Naive thymus-derived CD4-positive, alpha-beta T cell (primary cell): ENCODE results near the gene TRIM52. TPM values are rescaled to one million over a fixed set of nuclear protein-coding genes. Genes with fewer than 3 reads are reported as not detected.
A peak's percentile ranks its signal among the peaks of the same experiment; 100 is the strongest.
"Not testable (repeated sequence)": the region's sequence is repeated elsewhere in the genome, so short reads cannot be mapped to it uniquely, and the experiment has no call there.

Source experiments
- ATAC-seq: fragments of 150-1000 bp; cut with Tn5 transposase; 2 replicates; pipeline ENCODE4 v1.10.0; 2021; ENCODE audit warnings: mild to moderate bottlenecking, moderate library complexity
- CTCF ChIA-PET: fragments of 350-600 bp; sonication (Branson Sonifier 250); formaldehyde crosslinking; loops from one replicate; lab custom pipeline; 2021; ENCODE audit warnings: antibody characterized with exemption; lab: Charles Lee
- POLR2A ChIA-PET: fragments of 350-600 bp; sonication (Branson Sonifier 250); formaldehyde crosslinking; loops from one replicate; lab custom pipeline; 2021; ENCODE audit warnings: antibody characterized with exemption, inconsistent platforms; lab: Charles Lee
- DNase-seq, 9 donors: peaks; one replicate each; pipeline versions ENCODE4 v3.0.0 to v3.0.0-alpha.2; 2020 to 2022; ENCODE audit warnings: mixed read lengths in 1 of 9
- H3K27ac ChIP-seq: one replicate; pipeline ENCODE4 v1.7.0; 2013; ENCODE audit warnings: mild to moderate bottlenecking, low read depth, low read length, moderate library complexity
- H3K27me3 ChIP-seq, 2 donors: one replicate each; pipeline ENCODE4 v1.7.0; 2013; ENCODE audit warnings: low read length in 2 of 2, mild to moderate bottlenecking in 2 of 2, moderate library complexity in 2 of 2; ENCODE audit not compliant: control insufficient read depth in 2 of 2, insufficient read depth in 2 of 2
- H3K36me3 ChIP-seq, 3 experiments: 1 replicate in 2 of 3; 2 replicates in 1 of 3; pipeline ENCODE4 v1.7.0; 2013; ENCODE audit warnings: low read length in 3 of 3, mild to moderate bottlenecking in 3 of 3, moderate library complexity in 1 of 3; ENCODE audit not compliant: insufficient read depth in 3 of 3, control insufficient read depth in 2 of 3
- H3K4me1 ChIP-seq, 2 donors: one replicate each; pipeline ENCODE4 v1.7.0; 2013; ENCODE audit warnings: low read length in 2 of 2, mild to moderate bottlenecking in 2 of 2, moderate library complexity in 1 of 2; ENCODE audit not compliant: control insufficient read depth in 2 of 2, insufficient read depth in 2 of 2
- H3K4me3 ChIP-seq: 2 replicates; pipeline ENCODE4 v1.7.0; 2013; ENCODE audit warnings: mild to moderate bottlenecking, low read length
- H3K9me3 ChIP-seq, 3 experiments: 1 replicate in 2 of 3; 2 replicates in 1 of 3; pipeline ENCODE4 v1.7.0; 2013; ENCODE audit warnings: low read length in 3 of 3; ENCODE audit not compliant: control insufficient read depth in 2 of 3
- H3K27ac Mint-ChIP-seq, 9 donors: one replicate each; pipeline ENCODE4 v1.8.0; 2020 to 2022; ENCODE audit warnings: mixed read lengths in 9 of 9, mild to moderate bottlenecking in 8 of 9, moderate library complexity in 5 of 9, inconsistent platforms in 2 of 9
- H3K27me3 Mint-ChIP-seq, 5 donors: one replicate each; pipeline ENCODE4 v1.8.0; 2021 to 2022; ENCODE audit warnings: mixed read lengths in 5 of 5, mild to moderate bottlenecking in 1 of 5
- H3K36me3 Mint-ChIP-seq, 5 donors: one replicate each; pipeline ENCODE4 v1.8.0; 2020 to 2022; ENCODE audit warnings: mixed read lengths in 5 of 5, mild to moderate bottlenecking in 3 of 5, inconsistent platforms in 1 of 5
- H3K4me1 Mint-ChIP-seq, 7 donors: one replicate each; pipeline ENCODE4 v1.8.0; 2020 to 2022; ENCODE audit warnings: mixed read lengths in 7 of 7, mild to moderate bottlenecking in 3 of 7, inconsistent platforms in 1 of 7
- H3K4me3 Mint-ChIP-seq, 10 donors: one replicate each; pipeline ENCODE4 v1.8.0; 2020 to 2022; ENCODE audit warnings: mild to moderate bottlenecking in 10 of 10, mixed read lengths in 10 of 10, moderate library complexity in 6 of 10, inconsistent platforms in 2 of 10
- H3K9me3 Mint-ChIP-seq, 11 donors: one replicate each; pipeline ENCODE4 v1.8.0; 2020 to 2022; ENCODE audit warnings: mixed read lengths in 11 of 11, mild to moderate bottlenecking in 4 of 11, inconsistent platforms in 1 of 11, moderate library complexity in 1 of 11
- intact Hi-C, 2 donors: fragments of 100-400 bp; cut with micrococcal nuclease; formaldehyde crosslinking; loops; one replicate each; pipeline ENCODE4 v1.15.1; 2023
- polyA plus RNA-seq, 2 donors: library from polyadenylated mRNA; unstranded; fragments of 300-500 nt; fragmentation: Illumina TruSeq; gene quantifications; one replicate each; pipeline ENCODE4 v1.2.3, GENCODE V29; 2021
- total RNA-seq, 6 experiments: library from RNA in 5 of 6; stranded (reverse) in 5 of 6; gene quantifications; 1 replicate in 5 of 6; 2 replicates in 1 of 6; pipeline ENCODE4 v1.2.3 and lab custom pipeline; 2021 to 2026

The TRIM52 gene
- total and polyA plus RNA-seq, 7 experiments from 2014 or later, result 31.4 to 71.6 (median 39.2) TPM

GRCh38 chr5:181217111-181217802, 43.7 kb downstream of the TRIM52 start:
- ATAC-seq (peak; percentile 34), DNase-seq (peak; percentile 35 to 73 (median 63))
- Mint-ChIP-seq H3K27ac (peak overlapping the region; percentile 89 to 100 (median 96)), H3K27me3 (peaks cover 0 to 12% (median 0%) of the 10 kb centered on the region in 5 donors), H3K36me3 (peaks cover 0 to 14% (median 0%) of the 10 kb centered on the region in 5 donors), H3K4me3 (peak overlapping the region; percentile 91 to 100 (median 94)), H3K4me1 (peaks cover 15 to 62% (median 49%) of the 10 kb centered on the region in 7 donors), H3K9me3 (peaks cover 0 to 33% (median 0%) of the 10 kb centered on the region in 11 donors)
- Histone ChIP-seq H3K4me1 (peaks cover 17 to 29% of the 10 kb centered on the region in 2 donors), H3K27ac (peak overlapping the region; percentile 74), H3K4me3 (peak overlapping the region; percentile 85), H3K27me3 (no peaks in the 10 kb centered on the region), H3K36me3 (no peaks in the 10 kb centered on the region), H3K9me3 (no peaks in the 10 kb centered on the region)
- ChIA-PET CTCF (interaction anchor here (1.6 kb wide), 1 partner anchor 28 kb away, joined by 7 read pairs; no protein-coding TSS in a partner anchor), POLR2A (interaction anchor here (1.1 to 2.4 kb wide), 4 partner anchors 10 to 44 kb away, joined by 4 to 30 read pairs (median 14); partner anchors contain the start of gene TRIM52)
- intact Hi-C loops, result loop anchor here in 1 of 2 donors (1.0 kb wide), 2 partner anchors 10 to 26 kb away; no protein-coding TSS in a partner anchor

- Mint-ChIP-seq H3K27ac (peak overlapping the region; percentile 61 to 97 (median 89)), H3K9me3 (peaks cover 0 to 23% (median 0%) of the 10 kb centered on the region in 11 donors), H3K27me3 (peaks cover 0 to 7% (median 0%) of the 10 kb centered on the region in 5 donors), H3K36me3 (peaks cover 0 to 5% (median 0%) of the 10 kb centered on the region in 5 donors), H3K4me1 (peaks cover 15 to 60% (median 40%) of the 10 kb centered on the region in 7 donors), H3K4me3 (peak overlapping the region; percentile 91 to 100 (median 94))
- ChIA-PET POLR2A (interaction anchor here (0.7 to 2.4 kb wide), 7 partner anchors 9 to 45 kb away, joined by 3 to 30 read pairs (median 5); partner anchors contain the start of gene TRIM52), CTCF (interaction anchor here (0.8 to 1.6 kb wide), 2 partner anchors 9 to 27 kb away, joined by 4 to 7 read pairs; no protein-coding TSS in a partner anchor)
- Histone ChIP-seq H3K27ac (peak overlapping the region; percentile 53), H3K9me3 (no peaks in the 10 kb centered on the region), H3K4me1 (peaks cover 9 to 22% of the 10 kb centered on the region in 2 donors), H3K27me3 (no peaks in the 10 kb centered on the region), H3K4me3 (peak overlapping the region; percentile 65), H3K36me3 (no peaks in the 10 kb centered on the region)
- ATAC-seq (peak; percentile 66), DNase-seq (peak in 7 of 9 donors; percentile 33 to 70 (median 52))
- intact Hi-C loops, result no loop called here
These were observed 44.6 kb downstream of the TRIM52 start for GRCh38 chr5:181215997-181216989.

- H3K4me3 ChIP-seq, H3K27me3 ChIP-seq, H3K4me3 Mint-ChIP-seq, H3K9me3 ChIP-seq, ATAC-seq, intact Hi-C loops, H3K36me3 Mint-ChIP-seq, H3K27me3 Mint-ChIP-seq, H3K36me3 ChIP-seq, H3K27ac ChIP-seq, DNase-seq: not testable (repeated sequence)
- ChIA-PET CTCF (interaction anchor here (0.9 to 1.0 kb wide), 2 partner anchors 19 to 26 kb away, joined by 3 read pairs; no protein-coding TSS in a partner anchor), POLR2A (interaction anchor here (0.7 to 2.4 kb wide), 5 partner anchors 9 to 30 kb away, joined by 3 to 6 read pairs (median 3); no protein-coding TSS in a partner anchor)
- H3K4me1 ChIP-seq, result peaks cover 6 to 13% of the 10 kb centered on the region in 2 donors
- H3K27ac Mint-ChIP-seq, result peak overlapping the region in 1 of 9 donors; percentile 27
- H3K9me3 Mint-ChIP-seq, result peaks cover 0 to 12% (median 0%) of the 10 kb centered on the region in 11 donors
- H3K4me1 Mint-ChIP-seq, result peaks cover 12 to 48% (median 36%) of the 10 kb centered on the region in 7 donors
These were observed 46.7 kb downstream of the TRIM52 start for GRCh38 chr5:181214249-181214648.

- ATAC-seq, result no peak
- H3K9me3 Mint-ChIP-seq, result peaks cover 0 to 8% (median under 1%) of the 10 kb centered on the region in 11 donors
- H3K4me3 Mint-ChIP-seq, result peak overlapping the region in 1 of 10 donors; percentile 32
- peaks cover 0 to 4% (median 0%) of the 10 kb centered on the region in 5 donors for H3K27me3 Mint-ChIP-seq
- no peaks in the 10 kb centered on the region for H3K9me3 ChIP-seq
- peaks cover 13 to 48% (median 36%) of the 10 kb centered on the region in 7 donors for H3K4me1 Mint-ChIP-seq
- intact Hi-C loops, result no loop called here
- H3K36me3 Mint-ChIP-seq, result peaks cover 0 to 5% (median 0%) of the 10 kb centered on the region in 5 donors
- H3K27me3 ChIP-seq, result no peaks in the 10 kb centered on the region
- DNase-seq, result no peak
- H3K36me3 ChIP-seq, result no peaks in the 10 kb centered on the region
- peaks cover 6 to 12% of the 10 kb centered on the region in 2 donors for H3K4me1 ChIP-seq
- no peak overlapping the region for H3K27ac ChIP-seq
- POLR2A ChIA-PET, result interaction anchor here (1.6 to 2.4 kb wide), 4 partner anchors 8 to 23 kb away, joined by 4 to 9 read pairs (median 6); partner anchors contain the start of gene TRIM7
- no peak overlapping the region for H3K27ac Mint-ChIP-seq
- CTCF ChIA-PET, result no interaction called here
- no peak overlapping the region for H3K4me3 ChIP-seq
These were observed 48.0 kb downstream of the TRIM52 start for GRCh38 chr5:181212934-181213333.

- H3K27ac Mint-ChIP-seq, result peak overlapping the region in 2 of 9 donors; percentile 48 to 52
These were observed 48.9 kb downstream of the TRIM52 start for GRCh38 chr5:181212080-181212479.

More at GRCh38 chr5:181212080-181212479, 48.9 kb downstream of the TRIM52 start:
- DNase-seq, result no peak
- H3K4me1 ChIP-seq, result peaks cover 6 to 7% of the 10 kb centered on the region in 2 donors
- H3K4me3 ChIP-seq, result no peak overlapping the region
- CTCF ChIA-PET, result no interaction called here
- peaks cover 0 to 14% (median 3%) of the 10 kb centered on the region in 11 donors for H3K9me3 Mint-ChIP-seq
- H3K27me3 ChIP-seq, result no peaks in the 10 kb centered on the region
- H3K27me3 Mint-ChIP-seq, result peaks cover 0 to 8% (median 0%) of the 10 kb centered on the region in 5 donors
- H3K9me3 ChIP-seq, result no peaks in the 10 kb centered on the region
- no peak for ATAC-seq
- H3K4me1 Mint-ChIP-seq, result peaks cover 9 to 50% (median 38%) of the 10 kb centered on the region in 7 donors
- H3K27ac ChIP-seq, result no peak overlapping the region
- no peaks in the 10 kb centered on the region for H3K36me3 ChIP-seq
- POLR2A ChIA-PET, result interaction anchor here (0.8 to 1.9 kb wide), 5 partner anchors 7 to 400 kb away, joined by 3 to 9 read pairs (median 4); partner anchors contain the start of gene TRIM7
- H3K36me3 Mint-ChIP-seq, result peaks cover 0 to 12% (median 0%) of the 10 kb centered on the region in 5 donors
- intact Hi-C loops, result no loop called here
- H3K4me3 Mint-ChIP-seq, result no peak overlapping the region
